Glutamatergic neuron (in vitro differentiated cells): ENCODE results near the gene YTHDC2. TPM values are rescaled to one million over a fixed set of nuclear protein-coding genes. Genes with fewer than 3 reads are reported as not detected.
"Not testable (repeated sequence)": the region's sequence is repeated elsewhere in the genome, so short reads cannot be mapped to it uniquely, and the experiment has no call there.

Source experiments
- DNase-seq: peaks from one replicate; pipeline ENCODE4 v3.0.0; 2022
- H3K27ac Mint-ChIP-seq: one replicate; pipeline ENCODE4 v1.8.0; 2020; ENCODE audit warnings: mild to moderate bottlenecking, mixed read lengths, inconsistent platforms; ENCODE audit not compliant: unreplicated experiment
- H3K27me3 Mint-ChIP-seq: one replicate; pipeline ENCODE4 v1.8.0; 2020; ENCODE audit warnings: mild to moderate bottlenecking, moderate library complexity, mixed read lengths, inconsistent platforms; ENCODE audit not compliant: unreplicated experiment
- H3K36me3 Mint-ChIP-seq: one replicate; pipeline ENCODE4 v1.8.0; 2020; ENCODE audit warnings: mild to moderate bottlenecking, mixed read lengths, inconsistent platforms; ENCODE audit not compliant: unreplicated experiment
- H3K4me1 Mint-ChIP-seq: one replicate; pipeline ENCODE4 v1.8.0; 2020; ENCODE audit warnings: mild to moderate bottlenecking, low read depth, mixed read lengths, inconsistent platforms; ENCODE audit not compliant: unreplicated experiment
- H3K4me3 Mint-ChIP-seq: one replicate; pipeline ENCODE4 v1.8.0; 2020; ENCODE audit warnings: mild to moderate bottlenecking, mixed read lengths, inconsistent platforms; ENCODE audit not compliant: unreplicated experiment
- H3K9me3 Mint-ChIP-seq: one replicate; pipeline ENCODE4 v1.8.0; 2020; ENCODE audit warnings: mild to moderate bottlenecking, moderate library complexity, mixed read lengths, inconsistent platforms; ENCODE audit not compliant: unreplicated experiment
- CTCF ChIP-seq: fragments of 200-600 bp; sonication (generic); IDR thresholded peaks from one replicate; pipeline ENCODE4 v1.5.0; 2021; ENCODE audit not compliant: partially characterized antibody, unreplicated experiment
- total RNA-seq: library from RNA; stranded (reverse); fragmentation: NEBNext Ultra II Directional; extraction: Animal tissue kit (Norgen Biotek cat#: 25700); gene quantifications from one replicate; pipeline ENCODE4 v1.2.1, GENCODE V29; 2021; ENCODE audit not compliant: unreplicated experiment

YTHDC2 gene
- total RNA-seq, 1 donor from 2014 or later: 39.9 TPM

DNA sequence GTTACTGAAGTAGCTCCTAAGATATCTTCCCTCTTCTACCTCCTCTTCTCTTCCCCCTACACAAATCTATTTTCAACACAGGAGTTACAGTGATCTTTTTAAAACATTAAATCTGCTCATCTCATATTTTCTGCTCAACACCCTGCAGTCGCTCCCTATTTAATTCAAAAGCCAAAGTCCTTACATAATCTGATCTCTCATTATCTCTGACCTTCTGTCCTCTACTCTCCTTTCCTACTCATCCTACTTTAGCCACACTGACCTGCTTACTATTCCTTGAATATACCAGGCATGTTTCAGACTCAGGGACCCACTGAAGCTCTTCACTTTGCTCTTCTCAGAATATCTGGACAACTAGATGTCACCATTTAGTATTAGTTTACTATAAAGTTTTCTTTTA is 87.9 kb downstream of the YTHDC2 start:
- DNase-seq: no peak
- H3K36me3 Mint-ChIP-seq: no peaks in the 10 kb centered on the region
- H3K4me1 Mint-ChIP-seq: peaks cover 9% of the 10 kb centered on the region
- H3K27me3 Mint-ChIP-seq: no peaks in the 10 kb centered on the region
- no peaks in the 10 kb centered on the region for H3K9me3 Mint-ChIP-seq
- H3K4me3 Mint-ChIP-seq: no peak overlapping the region
- no peak overlapping the region for H3K27ac Mint-ChIP-seq
- no peak for TF ChIP-seq CTCF

- H3K27ac Mint-ChIP-seq, H3K4me3 Mint-ChIP-seq, H3K36me3 Mint-ChIP-seq, H3K4me1 Mint-ChIP-seq, H3K27me3 Mint-ChIP-seq, H3K9me3 Mint-ChIP-seq, DNase-seq: not testable (repeated sequence)
Measured at GRCh38 chr5:113603246-113603645, 89.8 kb downstream of the YTHDC2 start.

GRCh38 chr5:113606298-113607134 is 93.0 kb downstream of the YTHDC2 start:
- Mint-ChIP-seq H3K27me3 (no peaks in the 10 kb centered on the region), H3K36me3 (peaks cover 14% of the 10 kb centered on the region), H3K27ac (no peak overlapping the region), H3K4me3 (no peak overlapping the region), H3K9me3 (peaks cover 5% of the 10 kb centered on the region), H3K4me1 (peaks cover 9% of the 10 kb centered on the region)
- TF ChIP-seq CTCF: peak; percentile 76
- peak; percentile 64 for DNase-seq

GRCh38 chr5:113607361-113607760 is 93.9 kb downstream of the YTHDC2 start:
- H3K9me3 Mint-ChIP-seq: peaks cover 5% of the 10 kb centered on the region
- H3K27ac Mint-ChIP-seq: no peak overlapping the region
- DNase-seq: no peak
- no peak overlapping the region for H3K4me3 Mint-ChIP-seq
- H3K4me1 Mint-ChIP-seq: peaks cover 9% of the 10 kb centered on the region
- peaks cover 14% of the 10 kb centered on the region for H3K36me3 Mint-ChIP-seq
- no peaks in the 10 kb centered on the region for H3K27me3 Mint-ChIP-seq
- TF ChIP-seq CTCF: no peak

- H3K27me3 Mint-ChIP-seq: no peaks in the 10 kb centered on the region
- peaks cover 14% of the 10 kb centered on the region for H3K36me3 Mint-ChIP-seq
- no peak for DNase-seq
- no peak overlapping the region for H3K4me3 Mint-ChIP-seq
- no peak for TF ChIP-seq CTCF
- peaks cover 9% of the 10 kb centered on the region for H3K4me1 Mint-ChIP-seq
- peaks cover 5% of the 10 kb centered on the region for H3K9me3 Mint-ChIP-seq
- no peak overlapping the region for H3K27ac Mint-ChIP-seq
Measured at GRCh38 chr5:113608113-113608596, 94.7 kb downstream of the YTHDC2 start.
